OCI-LY1 (cell line): ENCODE data around the gene PP2D1.
"Not testable (repeated sequence)": the region's sequence is repeated elsewhere in the genome, so short reads cannot be mapped to it uniquely, and the experiment has no call there.

ENCODE experiments used
- CTCF ChIP-seq: fragments of 200-600 bp; sonication (generic), shearing (Covaris generic); IDR thresholded peaks from 2 replicates; pipeline ENCODE4 v1.5.1; 2017; ENCODE audit warnings: mild to moderate bottlenecking, antibody characterized with exemption, low read length, moderate library complexity, mixed read lengths
- EZH2 ChIP-seq: fragments of 200-600 bp; sonication (generic), shearing (Covaris generic); IDR thresholded peaks from 2 replicates; pipeline ENCODE4 v1.8.0; 2017; ENCODE audit warnings: borderline replicate concordance, mixed run types, mild to moderate bottlenecking, antibody characterized with exemption, low read length, moderate library complexity, mixed read lengths

GRCh38 chr3:20016076-20016475 is 4.0 kb upstream of the PP2D1 start:
- TF ChIP-seq CTCF, EZH2: not testable (repeated sequence)
